VCaP (cell line): ENCODE measurements around the gene HOMER2.
A peak's percentile ranks its signal among the peaks of the same experiment; 100 is the strongest.

ENCODE experiments used
- H3K27ac ChIP-seq: fragments of 450-650 bp; 2 replicates; pipeline ENCODE4 v1.5.1; 2017
- TF ChIP-seq, protein P1 (sequence below): fragments of 450-650 bp; conservative IDR thresholded peaks from 2 replicates; pipeline ENCODE4 v1.5.1; 2017; ENCODE audit warnings: mild to moderate bottlenecking, moderate library complexity

Gene HOMER2

DNA sequence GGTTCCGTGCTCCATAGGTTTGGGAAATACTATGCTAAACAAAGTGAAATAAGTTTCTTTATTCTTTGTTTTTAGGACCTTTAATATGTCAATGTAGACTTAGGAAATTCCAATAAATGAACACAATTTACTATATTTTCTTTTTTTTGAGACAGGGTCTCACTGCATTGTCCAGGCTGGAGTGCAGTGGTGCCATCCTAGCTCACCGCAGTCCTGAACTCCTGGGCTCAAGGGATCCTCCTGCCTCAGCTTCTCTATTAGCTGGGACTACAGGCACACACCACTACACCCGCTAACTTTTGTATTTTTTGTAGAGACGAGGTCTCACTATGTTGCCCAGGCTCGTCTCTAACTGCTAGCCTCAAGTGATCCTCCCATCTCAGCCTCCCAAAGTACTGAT lies 12.4 kb upstream of the HOMER2 start:
- H3K27ac ChIP-seq, result no peak overlapping the region
- TF ChIP-seq, protein P1, sequence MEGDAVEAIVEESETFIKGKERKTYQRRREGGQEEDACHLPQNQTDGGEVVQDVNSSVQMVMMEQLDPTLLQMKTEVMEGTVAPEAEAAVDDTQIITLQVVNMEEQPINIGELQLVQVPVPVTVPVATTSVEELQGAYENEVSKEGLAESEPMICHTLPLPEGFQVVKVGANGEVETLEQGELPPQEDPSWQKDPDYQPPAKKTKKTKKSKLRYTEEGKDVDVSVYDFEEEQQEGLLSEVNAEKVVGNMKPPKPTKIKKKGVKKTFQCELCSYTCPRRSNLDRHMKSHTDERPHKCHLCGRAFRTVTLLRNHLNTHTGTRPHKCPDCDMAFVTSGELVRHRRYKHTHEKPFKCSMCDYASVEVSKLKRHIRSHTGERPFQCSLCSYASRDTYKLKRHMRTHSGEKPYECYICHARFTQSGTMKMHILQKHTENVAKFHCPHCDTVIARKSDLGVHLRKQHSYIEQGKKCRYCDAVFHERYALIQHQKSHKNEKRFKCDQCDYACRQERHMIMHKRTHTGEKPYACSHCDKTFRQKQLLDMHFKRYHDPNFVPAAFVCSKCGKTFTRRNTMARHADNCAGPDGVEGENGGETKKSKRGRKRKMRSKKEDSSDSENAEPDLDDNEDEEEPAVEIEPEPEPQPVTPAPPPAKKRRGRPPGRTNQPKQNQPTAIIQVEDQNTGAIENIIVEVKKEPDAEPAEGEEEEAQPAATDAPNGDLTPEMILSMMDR, result no peak

DNA sequence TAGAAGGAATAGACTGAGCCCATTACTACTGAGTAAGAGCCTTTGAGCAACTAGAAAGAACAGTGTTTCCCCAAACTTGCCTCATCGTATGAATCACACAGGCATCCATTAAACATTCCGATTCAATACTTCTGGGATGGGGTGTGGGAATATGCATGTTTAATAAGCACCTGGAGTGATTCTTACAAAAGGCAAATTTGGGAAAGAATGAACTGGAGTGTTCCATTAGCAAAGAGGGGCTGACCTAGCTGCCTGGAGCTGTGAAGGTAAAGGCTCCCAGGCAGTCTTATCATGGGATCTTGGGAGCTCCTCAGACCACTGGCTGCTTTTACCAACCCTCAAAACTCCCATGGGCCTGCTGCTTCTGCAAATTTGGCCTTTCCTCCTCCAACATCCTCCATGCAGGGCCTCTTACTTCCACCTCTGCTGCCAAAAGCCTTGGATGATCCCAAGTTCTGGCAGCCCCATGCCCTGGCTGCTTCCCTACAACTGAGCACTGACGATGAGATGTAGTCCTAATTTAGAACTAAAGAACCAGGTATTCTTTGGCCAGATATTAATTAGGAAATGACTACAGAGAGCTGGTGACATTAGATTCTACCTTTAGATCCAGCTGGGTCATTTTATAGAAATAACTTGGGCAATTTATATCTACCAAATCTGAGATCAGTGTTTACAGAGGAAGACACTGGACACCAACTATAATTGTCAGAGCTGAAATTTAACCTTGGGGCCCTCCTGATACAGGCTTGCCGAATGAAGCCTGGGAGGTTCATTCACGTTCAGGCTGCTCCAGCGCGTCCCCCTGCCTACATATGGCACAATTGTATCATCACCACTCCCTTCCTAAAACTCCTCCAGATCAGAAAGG lies 11.2 kb upstream of the HOMER2 start:
- no peak overlapping the region for H3K27ac ChIP-seq

DNA sequence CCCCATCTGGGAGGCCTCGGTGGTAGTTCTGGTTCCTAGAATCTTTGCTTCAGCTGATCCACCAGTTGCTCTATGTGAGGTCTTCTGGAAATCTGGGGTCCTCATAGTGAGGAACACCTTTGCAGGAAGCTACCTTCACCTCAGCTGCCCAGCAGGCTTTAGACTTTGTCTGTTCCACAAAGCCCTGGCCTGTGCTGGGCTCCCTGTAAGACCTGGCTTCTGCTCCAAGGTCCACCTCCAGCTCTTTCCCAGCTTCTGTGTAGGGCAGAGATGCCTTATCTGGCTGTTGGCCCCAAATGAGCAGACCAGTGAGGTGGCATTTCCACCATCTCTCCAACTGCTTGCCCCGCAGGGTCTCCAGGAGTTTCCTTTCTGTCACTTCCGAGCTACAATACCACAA lies 8.2 kb upstream of the HOMER2 start:
- TF ChIP-seq, protein P1, result no peak
- H3K27ac ChIP-seq, result no peak overlapping the region

More for the DNA sequence above, 11.2 kb upstream of the HOMER2 start:
- TF ChIP-seq, protein P1, result no peak

DNA sequence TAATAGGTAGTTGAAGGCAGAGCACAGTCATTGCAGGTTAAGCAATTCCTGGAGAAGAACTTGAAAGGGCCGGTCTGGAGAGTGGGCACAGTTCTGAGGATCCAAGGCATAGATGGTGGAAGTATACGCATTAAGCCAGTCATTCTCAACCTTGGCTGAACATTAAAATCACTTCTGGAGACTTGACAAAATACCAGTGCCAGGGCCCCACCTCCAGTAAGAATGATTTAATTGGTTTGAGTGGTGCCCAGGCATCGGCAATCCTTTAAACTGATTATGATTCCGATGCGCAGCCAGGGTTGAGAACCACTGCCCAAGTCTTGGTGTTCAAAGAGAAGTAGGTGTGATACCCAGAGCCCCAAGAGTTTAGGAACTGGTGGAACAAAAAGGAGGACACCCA lies 6.9 kb upstream of the HOMER2 start:
- H3K27ac ChIP-seq, result no peak overlapping the region
- TF ChIP-seq, protein P1, result no peak

DNA sequence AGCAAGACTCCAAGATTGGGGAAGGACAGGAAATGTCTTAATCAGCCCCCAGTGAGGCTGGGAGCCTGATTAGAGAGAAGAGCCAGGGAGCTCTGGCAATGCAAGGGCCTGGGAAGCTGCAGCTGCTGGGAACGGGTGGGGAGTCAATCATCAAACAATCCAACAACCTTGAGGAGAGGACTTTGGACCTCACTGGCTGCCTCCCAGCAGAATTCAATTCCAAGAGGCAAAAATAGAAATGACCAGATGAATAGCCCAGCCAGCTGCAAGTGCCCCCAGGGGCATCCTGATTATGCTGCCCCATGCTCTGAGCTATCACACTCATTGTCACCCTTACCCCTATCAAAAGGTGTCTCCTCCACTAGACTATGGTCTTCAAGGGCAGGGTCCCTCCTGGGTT lies 6.1 kb upstream of the HOMER2 start:
- TF ChIP-seq, protein P1, result no peak

GRCh38 chr15:82951472-82952157 lies 905 bp downstream of the HOMER2 start:
- TF ChIP-seq, protein P1, result no peak
- peak overlapping the region; percentile 96 for H3K27ac ChIP-seq

More for the DNA sequence above, 6.1 kb upstream of the HOMER2 start:
- no peak overlapping the region for H3K27ac ChIP-seq

DNA sequence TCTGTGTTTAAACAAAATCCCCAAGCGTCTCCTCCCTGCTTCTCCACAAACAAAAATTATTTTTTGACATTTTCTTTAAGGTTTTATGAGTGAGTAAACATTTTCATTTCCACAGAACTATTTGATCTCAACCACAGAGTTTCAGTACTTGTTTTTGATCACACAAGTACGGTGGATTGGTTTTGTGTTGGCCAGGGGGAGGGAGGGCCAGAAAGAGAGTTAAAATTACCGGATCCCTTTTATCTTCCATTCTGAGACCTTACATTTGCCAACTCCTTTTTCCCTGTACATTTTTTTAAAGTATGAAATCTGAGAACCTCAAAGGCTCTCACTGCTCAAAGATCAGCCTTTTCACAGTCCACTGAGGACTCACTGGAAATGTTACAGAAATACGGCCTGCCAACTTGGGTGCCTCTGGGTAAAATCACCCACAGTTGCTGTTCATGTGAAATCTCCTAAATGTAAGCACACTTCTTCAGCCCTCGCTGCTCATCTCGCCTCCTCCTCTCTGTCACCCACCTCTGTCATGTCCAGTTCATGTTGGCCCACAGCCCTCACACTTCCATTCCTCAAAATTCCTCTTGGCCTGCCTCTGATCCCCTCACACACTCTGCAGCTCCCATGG lies 1.7 kb downstream of the HOMER2 start:
- TF ChIP-seq, protein P1, result no peak
- peak overlapping the region; percentile 96 for H3K27ac ChIP-seq
